ENCODE results near the gene TECPR2.

TECPR2 gene

DNA sequence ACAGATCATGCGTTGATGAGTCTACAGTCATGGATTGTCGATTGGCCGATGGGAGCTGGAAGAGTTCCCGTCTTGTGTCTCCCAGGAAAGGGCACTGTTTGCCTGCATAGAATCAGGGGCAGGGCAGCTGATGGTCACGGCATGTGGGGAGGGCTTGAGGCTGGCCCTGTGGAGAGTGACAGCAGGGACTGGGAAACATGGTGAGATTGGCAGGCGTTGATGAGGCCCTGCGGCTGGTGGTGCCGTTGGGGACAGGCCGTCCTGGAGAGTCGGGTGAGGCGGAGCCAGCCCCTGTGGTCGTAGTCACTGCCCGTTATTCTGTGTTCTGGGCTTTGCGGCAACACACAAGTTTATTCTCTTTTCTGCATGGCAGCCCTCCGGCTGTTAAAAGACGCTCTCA is 52.9 kb downstream of the TECPR2 start:
- Histone ChIP-seq H3K4me2 (ENCODE audit: low read length) (no peak overlapping the region), H3K4me1 (no peaks in the 10 kb centered on the region), H3K27me3 (ENCODE audit: control insufficient read depth, insufficient read depth, low read length) (no peaks in the 10 kb centered on the region), H3K79me2 (peaks cover 6% of the 10 kb centered on the region), H3K36me3 (ENCODE audit: control insufficient read depth, insufficient read depth, low read length) (no peaks in the 10 kb centered on the region), H3K9ac (no peak overlapping the region), H3K4me3 (ENCODE audit: low read depth, low read length) (no peak overlapping the region), H2AFZ (no peak overlapping the region), H3K9me3 (ENCODE audit: control insufficient read depth, low read length) (no peaks in the 10 kb centered on the region), H3K27ac (no peak overlapping the region)
- no peak for TF ChIP-seq CTCF (IDR thresholded peaks at IDR 0.05)

- Histone ChIP-seq H3K9me3 (ENCODE audit: control insufficient read depth, low read length) (no peaks in the 10 kb centered on the region), H3K79me2 (peaks cover 6% of the 10 kb centered on the region), H3K4me2 (ENCODE audit: low read length) (no peak overlapping the region), H2AFZ (no peak overlapping the region), H3K4me1 (no peaks in the 10 kb centered on the region), H3K36me3 (ENCODE audit: control insufficient read depth, insufficient read depth, low read length) (no peaks in the 10 kb centered on the region), H3K27ac (no peak overlapping the region), H3K4me3 (ENCODE audit: low read depth, low read length) (no peak overlapping the region), H3K27me3 (ENCODE audit: control insufficient read depth, insufficient read depth, low read length) (no peaks in the 10 kb centered on the region), H3K9ac (no peak overlapping the region)
- no peak for TF ChIP-seq CTCF (IDR thresholded peaks at IDR 0.05)
Observed at GRCh38 chr14:102417001-102417431, 54.3 kb downstream of the TECPR2 start.

DNA sequence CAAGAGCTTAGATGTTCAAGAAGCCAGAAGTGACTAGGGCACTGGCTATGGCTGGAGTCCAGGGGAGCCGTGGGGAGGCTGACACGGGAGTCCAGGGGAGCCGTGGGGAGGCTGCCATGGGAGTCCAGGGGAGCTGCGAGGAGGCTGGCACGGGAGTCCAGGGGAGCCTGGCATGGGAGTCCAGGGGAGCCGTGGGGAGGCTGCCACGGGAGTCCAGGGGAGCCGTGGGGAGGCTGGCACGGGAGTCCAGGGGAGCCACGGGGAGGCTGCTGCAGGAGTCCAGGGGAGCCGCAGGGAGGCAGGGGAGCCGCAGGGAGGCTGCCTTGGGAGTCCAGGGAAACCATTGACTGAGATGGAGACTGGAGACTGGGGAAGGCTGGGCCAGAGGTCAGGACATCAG is 54.9 kb downstream of the TECPR2 start:
- TF ChIP-seq CTCF (IDR thresholded peaks at IDR 0.05), result no peak
- Histone ChIP-seq H3K9me3 (ENCODE audit: control insufficient read depth, low read length) (no peaks in the 10 kb centered on the region), H3K36me3 (ENCODE audit: control insufficient read depth, insufficient read depth, low read length) (no peaks in the 10 kb centered on the region), H3K4me2 (ENCODE audit: low read length) (no peak overlapping the region), H3K4me3 (ENCODE audit: low read depth, low read length) (no peak overlapping the region), H3K79me2 (peaks cover 6% of the 10 kb centered on the region), H2AFZ (no peak overlapping the region), H3K27me3 (ENCODE audit: control insufficient read depth, insufficient read depth, low read length) (no peaks in the 10 kb centered on the region), H3K9ac (no peak overlapping the region), H3K4me1 (no peaks in the 10 kb centered on the region), H3K27ac (no peak overlapping the region)

DNA sequence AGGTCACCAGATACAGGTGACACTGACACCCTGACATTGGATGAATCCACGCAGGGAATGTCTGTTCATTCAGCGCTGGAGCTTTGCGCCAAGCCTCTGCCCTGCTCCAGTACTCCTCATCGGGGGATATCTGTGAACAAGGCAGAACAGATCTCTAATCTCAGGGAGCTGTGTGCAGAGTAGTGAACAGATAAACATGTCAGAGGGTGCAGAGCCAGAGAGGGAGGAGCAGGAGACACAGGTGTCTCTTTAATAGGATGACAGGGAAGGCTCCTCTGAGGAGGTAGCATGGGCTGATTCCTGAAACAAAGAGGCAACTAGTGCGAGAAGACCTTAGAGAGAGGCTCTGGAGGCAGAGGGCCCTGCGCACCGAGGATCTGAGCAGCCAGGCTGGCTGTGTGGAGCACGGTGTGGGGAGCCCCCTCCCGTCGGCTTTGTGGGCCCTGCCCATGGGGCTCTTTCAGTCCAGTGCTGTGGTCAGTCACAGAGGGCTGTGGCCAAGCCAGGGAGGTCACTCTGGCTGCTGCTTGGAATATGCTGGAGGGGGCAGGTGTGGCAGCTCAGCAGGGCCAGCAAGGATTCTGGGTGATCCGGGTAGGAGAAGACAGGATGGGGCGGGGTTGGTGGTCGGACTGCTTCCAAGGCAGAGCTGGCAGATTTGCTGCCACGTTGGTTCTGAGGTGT is 55.6 kb downstream of the TECPR2 start:
- no peak overlapping the region for H3K27ac ChIP-seq
- H3K9me3 ChIP-seq (ENCODE audit: control insufficient read depth, low read length), result no peaks in the 10 kb centered on the region
- H3K9ac ChIP-seq, result no peak overlapping the region
- H3K4me1 ChIP-seq, result no peaks in the 10 kb centered on the region
- H3K4me2 ChIP-seq (ENCODE audit: low read length), result no peak overlapping the region
- no peaks in the 10 kb centered on the region for H3K27me3 ChIP-seq (ENCODE audit: control insufficient read depth, insufficient read depth, low read length)
- H3K36me3 ChIP-seq (ENCODE audit: control insufficient read depth, insufficient read depth, low read length), result no peaks in the 10 kb centered on the region
- peaks cover 6% of the 10 kb centered on the region for H3K79me2 ChIP-seq
- H2AFZ ChIP-seq, result no peak overlapping the region
- H3K4me3 ChIP-seq (ENCODE audit: low read depth, low read length), result no peak overlapping the region
- TF ChIP-seq CTCF (IDR thresholded peaks at IDR 0.05), result no peak

- H3K27me3 ChIP-seq (ENCODE audit: control insufficient read depth, insufficient read depth, low read length), result no peaks in the 10 kb centered on the region
- no peak overlapping the region for H3K9ac ChIP-seq
- TF ChIP-seq CTCF (IDR thresholded peaks at IDR 0.05), result no peak
- no peak overlapping the region for H2AFZ ChIP-seq
- no peaks in the 10 kb centered on the region for H3K36me3 ChIP-seq (ENCODE audit: control insufficient read depth, insufficient read depth, low read length)
- H3K27ac ChIP-seq, result no peak overlapping the region
- no peaks in the 10 kb centered on the region for H3K4me1 ChIP-seq
- no peak overlapping the region for H3K4me3 ChIP-seq (ENCODE audit: low read depth, low read length)
- H3K9me3 ChIP-seq (ENCODE audit: control insufficient read depth, low read length), result no peaks in the 10 kb centered on the region
- peaks cover 6% of the 10 kb centered on the region for H3K79me2 ChIP-seq
- H3K4me2 ChIP-seq (ENCODE audit: low read length), result no peak overlapping the region
Observed at GRCh38 chr14:102418853-102419240, 56.1 kb downstream of the TECPR2 start.
